ENCODE results near the gene SALL4. TPM values are rescaled to one million over a fixed set of nuclear protein-coding genes. Genes with fewer than 3 reads are reported as not detected.

Gene SALL4
- total and polyA plus RNA-seq, 2 of the 8 experiments (the other 6 are each of a cell fraction or from before 2014, with no cell fraction given), result 108 to 235 TPM

DNA sequence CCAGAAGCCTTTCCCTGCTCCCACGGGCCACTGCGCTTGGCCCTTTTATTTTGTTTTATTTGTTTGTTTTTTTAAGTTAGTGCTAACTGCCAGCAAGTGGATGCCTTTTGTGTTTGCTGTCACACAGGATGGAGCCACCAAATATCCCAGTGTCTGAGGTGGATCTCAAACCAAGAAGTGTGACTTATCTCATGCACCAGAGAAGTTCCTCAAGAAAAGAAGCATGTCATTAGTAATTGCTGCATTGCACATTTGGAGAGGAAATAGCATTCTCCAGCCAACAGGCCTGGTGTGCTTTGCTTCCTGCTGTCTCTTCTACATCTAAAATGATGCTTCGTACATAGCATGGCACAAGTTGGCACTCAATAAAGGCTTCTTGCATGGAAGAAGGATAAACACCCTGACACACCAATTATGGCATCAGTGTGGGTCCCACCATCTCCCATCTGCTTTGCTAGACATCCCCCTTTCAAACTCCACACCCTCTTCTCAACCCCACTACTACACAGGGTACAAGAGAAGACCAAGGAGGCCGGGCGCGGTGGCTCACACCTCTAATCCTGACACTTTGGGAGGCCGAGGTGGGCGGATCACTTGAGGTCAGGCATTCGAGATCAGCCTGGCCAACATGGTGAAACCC lies 32.2 kb downstream of the SALL4 start (continued):
- TF ChIP-seq, protein P1, sequence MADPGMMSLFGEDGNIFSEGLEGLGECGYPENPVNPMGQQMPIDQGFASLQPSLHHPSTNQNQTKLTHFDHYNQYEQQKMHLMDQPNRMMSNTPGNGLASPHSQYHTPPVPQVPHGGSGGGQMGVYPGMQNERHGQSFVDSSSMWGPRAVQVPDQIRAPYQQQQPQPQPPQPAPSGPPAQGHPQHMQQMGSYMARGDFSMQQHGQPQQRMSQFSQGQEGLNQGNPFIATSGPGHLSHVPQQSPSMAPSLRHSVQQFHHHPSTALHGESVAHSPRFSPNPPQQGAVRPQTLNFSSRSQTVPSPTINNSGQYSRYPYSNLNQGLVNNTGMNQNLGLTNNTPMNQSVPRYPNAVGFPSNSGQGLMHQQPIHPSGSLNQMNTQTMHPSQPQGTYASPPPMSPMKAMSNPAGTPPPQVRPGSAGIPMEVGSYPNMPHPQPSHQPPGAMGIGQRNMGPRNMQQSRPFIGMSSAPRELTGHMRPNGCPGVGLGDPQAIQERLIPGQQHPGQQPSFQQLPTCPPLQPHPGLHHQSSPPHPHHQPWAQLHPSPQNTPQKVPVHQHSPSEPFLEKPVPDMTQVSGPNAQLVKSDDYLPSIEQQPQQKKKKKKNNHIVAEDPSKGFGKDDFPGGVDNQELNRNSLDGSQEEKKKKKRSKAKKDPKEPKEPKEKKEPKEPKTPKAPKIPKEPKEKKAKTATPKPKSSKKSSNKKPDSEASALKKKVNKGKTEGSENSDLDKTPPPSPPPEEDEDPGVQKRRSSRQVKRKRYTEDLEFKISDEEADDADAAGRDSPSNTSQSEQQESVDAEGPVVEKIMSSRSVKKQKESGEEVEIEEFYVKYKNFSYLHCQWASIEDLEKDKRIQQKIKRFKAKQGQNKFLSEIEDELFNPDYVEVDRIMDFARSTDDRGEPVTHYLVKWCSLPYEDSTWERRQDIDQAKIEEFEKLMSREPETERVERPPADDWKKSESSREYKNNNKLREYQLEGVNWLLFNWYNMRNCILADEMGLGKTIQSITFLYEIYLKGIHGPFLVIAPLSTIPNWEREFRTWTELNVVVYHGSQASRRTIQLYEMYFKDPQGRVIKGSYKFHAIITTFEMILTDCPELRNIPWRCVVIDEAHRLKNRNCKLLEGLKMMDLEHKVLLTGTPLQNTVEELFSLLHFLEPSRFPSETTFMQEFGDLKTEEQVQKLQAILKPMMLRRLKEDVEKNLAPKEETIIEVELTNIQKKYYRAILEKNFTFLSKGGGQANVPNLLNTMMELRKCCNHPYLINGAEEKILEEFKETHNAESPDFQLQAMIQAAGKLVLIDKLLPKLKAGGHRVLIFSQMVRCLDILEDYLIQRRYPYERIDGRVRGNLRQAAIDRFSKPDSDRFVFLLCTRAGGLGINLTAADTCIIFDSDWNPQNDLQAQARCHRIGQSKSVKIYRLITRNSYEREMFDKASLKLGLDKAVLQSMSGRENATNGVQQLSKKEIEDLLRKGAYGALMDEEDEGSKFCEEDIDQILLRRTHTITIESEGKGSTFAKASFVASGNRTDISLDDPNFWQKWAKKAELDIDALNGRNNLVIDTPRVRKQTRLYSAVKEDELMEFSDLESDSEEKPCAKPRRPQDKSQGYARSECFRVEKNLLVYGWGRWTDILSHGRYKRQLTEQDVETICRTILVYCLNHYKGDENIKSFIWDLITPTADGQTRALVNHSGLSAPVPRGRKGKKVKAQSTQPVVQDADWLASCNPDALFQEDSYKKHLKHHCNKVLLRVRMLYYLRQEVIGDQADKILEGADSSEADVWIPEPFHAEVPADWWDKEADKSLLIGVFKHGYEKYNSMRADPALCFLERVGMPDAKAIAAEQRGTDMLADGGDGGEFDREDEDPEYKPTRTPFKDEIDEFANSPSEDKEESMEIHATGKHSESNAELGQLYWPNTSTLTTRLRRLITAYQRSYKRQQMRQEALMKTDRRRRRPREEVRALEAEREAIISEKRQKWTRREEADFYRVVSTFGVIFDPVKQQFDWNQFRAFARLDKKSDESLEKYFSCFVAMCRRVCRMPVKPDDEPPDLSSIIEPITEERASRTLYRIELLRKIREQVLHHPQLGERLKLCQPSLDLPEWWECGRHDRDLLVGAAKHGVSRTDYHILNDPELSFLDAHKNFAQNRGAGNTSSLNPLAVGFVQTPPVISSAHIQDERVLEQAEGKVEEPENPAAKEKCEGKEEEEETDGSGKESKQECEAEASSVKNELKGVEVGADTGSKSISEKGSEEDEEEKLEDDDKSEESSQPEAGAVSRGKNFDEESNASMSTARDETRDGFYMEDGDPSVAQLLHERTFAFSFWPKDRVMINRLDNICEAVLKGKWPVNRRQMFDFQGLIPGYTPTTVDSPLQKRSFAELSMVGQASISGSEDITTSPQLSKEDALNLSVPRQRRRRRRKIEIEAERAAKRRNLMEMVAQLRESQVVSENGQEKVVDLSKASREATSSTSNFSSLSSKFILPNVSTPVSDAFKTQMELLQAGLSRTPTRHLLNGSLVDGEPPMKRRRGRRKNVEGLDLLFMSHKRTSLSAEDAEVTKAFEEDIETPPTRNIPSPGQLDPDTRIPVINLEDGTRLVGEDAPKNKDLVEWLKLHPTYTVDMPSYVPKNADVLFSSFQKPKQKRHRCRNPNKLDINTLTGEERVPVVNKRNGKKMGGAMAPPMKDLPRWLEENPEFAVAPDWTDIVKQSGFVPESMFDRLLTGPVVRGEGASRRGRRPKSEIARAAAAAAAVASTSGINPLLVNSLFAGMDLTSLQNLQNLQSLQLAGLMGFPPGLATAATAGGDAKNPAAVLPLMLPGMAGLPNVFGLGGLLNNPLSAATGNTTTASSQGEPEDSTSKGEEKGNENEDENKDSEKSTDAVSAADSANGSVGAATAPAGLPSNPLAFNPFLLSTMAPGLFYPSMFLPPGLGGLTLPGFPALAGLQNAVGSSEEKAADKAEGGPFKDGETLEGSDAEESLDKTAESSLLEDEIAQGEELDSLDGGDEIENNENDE (IDR thresholded peaks at IDR 0.05; ENCODE audit: insufficient replicate concordance, low read length), result no peak
